GM10266 (cell line): ENCODE data around the gene AKIRIN1.

Experiments
- DNase-seq: peaks from one replicate; pipeline ENCODE4 v3.0.0; 2012; ENCODE audit errors: extremely low spot score
- TF ChIP-seq, protein P1 (sequence below): IDR thresholded peaks from 2 replicates; pipeline ENCODE4 v1.5.1; 2012; ENCODE audit warnings: mild to moderate bottlenecking, low read depth; ENCODE audit not compliant: control insufficient read depth, insufficient read depth; ENCODE audit errors: missing control alignments

The AKIRIN1 gene

DNA sequence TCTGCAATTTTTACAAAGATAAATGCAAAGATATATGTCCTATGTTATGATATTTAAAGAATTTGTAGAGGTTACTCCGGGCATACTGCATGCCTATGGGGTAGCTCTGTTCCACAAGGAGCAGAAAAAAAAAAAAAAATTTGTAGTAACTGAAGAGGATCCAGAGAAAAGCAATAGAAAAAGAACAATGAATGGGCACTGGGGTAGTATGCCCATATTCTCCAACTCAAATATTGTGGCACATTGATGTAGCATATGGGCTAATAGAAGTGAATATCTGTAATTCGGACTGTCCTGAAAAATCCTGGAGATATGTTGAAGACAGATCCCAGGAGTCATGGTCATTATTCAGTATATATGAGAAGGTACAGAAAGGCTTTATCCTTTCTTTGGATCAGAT, 1.1 kb upstream of the AKIRIN1 start:
- TF ChIP-seq, protein P1, sequence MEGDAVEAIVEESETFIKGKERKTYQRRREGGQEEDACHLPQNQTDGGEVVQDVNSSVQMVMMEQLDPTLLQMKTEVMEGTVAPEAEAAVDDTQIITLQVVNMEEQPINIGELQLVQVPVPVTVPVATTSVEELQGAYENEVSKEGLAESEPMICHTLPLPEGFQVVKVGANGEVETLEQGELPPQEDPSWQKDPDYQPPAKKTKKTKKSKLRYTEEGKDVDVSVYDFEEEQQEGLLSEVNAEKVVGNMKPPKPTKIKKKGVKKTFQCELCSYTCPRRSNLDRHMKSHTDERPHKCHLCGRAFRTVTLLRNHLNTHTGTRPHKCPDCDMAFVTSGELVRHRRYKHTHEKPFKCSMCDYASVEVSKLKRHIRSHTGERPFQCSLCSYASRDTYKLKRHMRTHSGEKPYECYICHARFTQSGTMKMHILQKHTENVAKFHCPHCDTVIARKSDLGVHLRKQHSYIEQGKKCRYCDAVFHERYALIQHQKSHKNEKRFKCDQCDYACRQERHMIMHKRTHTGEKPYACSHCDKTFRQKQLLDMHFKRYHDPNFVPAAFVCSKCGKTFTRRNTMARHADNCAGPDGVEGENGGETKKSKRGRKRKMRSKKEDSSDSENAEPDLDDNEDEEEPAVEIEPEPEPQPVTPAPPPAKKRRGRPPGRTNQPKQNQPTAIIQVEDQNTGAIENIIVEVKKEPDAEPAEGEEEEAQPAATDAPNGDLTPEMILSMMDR, result no peak
- DNase-seq, result no peak

DNA sequence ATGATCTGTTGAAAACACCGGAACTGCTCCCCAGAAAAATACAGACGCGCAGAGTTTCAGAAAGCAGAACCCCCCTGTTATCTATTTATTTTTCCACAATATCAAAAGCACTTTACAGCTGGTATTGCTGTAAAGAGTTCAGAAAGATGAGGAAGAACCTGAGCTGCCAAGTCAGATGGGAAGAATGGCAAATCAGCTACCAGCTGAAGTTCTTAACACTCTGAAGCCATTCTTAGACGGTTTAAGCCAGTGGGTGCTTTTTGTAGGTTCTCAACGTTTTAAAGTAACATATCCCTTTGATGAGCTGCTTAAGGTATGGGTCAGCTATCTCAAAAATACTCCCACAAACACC, 714 bp upstream of the AKIRIN1 start:
- TF ChIP-seq, protein P1, result no peak
- no peak for DNase-seq

DNA sequence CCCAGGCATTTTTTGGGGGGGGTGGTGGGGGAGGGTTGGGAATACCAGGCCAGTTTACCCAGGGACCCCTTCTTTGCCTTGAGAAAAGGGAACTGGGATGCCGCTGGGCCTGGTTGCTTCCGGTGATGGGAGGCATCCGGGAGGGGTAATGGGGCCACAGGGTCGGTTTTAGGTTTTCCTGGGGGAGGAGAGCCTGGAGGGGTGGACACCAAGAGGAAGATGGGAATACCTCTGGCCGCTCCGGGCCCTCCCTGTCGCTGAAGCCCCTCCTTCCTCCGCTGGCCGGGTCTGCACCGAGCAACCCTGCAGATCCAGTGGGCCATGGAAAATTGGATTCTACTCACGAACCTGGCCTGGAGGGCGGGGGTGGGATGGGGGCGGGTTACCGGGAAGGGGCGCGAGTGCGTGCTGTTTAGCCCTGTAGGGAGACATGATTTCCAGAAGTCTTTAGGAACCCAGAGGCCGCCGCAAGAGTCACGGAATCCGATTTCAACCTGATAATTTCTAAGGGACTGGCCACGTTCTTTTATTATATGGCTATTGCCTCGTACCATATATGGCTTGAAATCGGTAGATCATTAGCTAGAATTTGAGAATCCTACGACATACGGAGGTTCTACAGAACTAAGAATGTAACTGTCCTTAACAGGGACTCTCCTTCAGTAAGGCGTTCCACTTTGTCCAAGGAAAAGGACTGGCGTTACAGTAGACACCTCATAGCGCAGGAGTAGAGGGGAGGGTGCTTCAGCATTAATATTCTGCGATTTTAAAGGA, 749 bp downstream of the AKIRIN1 start:
- TF ChIP-seq, protein P1, result no peak
- peak; percentile 32 for DNase-seq

DNA sequence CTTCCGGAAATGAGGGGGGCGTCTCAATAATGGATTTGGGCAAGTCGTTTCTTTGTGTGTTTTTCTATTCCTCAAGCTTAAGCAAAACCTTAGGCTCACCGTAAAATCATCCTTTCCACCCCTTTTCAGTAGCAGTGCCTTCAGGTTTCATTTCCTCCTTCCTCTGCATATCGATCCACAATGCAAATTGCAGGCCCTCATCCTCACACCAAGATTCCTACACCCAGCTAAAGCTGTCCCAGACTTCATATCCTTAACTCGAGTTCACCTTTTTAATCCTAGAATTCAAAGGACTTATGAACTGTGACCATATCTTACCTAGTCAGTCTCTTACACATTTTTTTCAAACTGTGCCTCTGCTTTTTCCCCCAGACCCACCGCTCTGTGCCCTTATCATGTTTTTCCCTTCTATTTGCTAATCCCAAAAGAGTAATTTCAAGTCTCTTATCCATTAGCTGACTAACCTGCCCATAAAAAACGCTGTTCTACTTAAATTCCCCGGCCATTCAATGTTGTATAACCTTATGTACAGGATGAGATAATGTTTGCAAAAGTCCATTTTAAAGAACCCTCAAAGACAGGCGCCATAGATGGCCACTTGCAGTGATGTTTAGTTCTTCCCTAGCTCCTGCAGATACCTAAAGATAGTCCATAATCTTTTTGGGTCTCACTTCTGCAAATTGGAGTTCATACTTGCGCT, 1.5 kb downstream of the AKIRIN1 start:
- peak; percentile 18 for DNase-seq

DNA sequence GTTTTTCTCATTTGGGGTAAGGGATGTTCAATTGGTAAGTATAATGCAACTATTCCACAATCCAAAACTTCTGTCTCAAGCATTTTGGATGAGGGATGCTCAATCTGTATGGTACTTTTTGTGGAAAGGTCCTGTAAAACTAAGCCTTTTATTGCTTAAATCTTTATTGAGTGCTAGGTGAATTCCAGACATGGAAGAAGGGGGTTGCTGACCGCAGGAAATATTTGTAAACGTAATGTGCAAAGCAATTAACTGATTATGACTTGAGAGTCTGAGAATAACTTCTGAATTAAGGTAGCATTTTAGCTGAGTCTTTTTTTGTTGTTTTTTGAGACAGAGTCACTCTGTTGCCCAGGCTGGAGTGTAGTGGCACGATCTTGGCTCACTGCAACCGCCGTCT, 3.1 kb downstream of the AKIRIN1 start:
- TF ChIP-seq, protein P1, result no peak
- no peak for DNase-seq

More for the DNA sequence above, 1.5 kb downstream of the AKIRIN1 start:
- TF ChIP-seq, protein P1, result no peak

DNA sequence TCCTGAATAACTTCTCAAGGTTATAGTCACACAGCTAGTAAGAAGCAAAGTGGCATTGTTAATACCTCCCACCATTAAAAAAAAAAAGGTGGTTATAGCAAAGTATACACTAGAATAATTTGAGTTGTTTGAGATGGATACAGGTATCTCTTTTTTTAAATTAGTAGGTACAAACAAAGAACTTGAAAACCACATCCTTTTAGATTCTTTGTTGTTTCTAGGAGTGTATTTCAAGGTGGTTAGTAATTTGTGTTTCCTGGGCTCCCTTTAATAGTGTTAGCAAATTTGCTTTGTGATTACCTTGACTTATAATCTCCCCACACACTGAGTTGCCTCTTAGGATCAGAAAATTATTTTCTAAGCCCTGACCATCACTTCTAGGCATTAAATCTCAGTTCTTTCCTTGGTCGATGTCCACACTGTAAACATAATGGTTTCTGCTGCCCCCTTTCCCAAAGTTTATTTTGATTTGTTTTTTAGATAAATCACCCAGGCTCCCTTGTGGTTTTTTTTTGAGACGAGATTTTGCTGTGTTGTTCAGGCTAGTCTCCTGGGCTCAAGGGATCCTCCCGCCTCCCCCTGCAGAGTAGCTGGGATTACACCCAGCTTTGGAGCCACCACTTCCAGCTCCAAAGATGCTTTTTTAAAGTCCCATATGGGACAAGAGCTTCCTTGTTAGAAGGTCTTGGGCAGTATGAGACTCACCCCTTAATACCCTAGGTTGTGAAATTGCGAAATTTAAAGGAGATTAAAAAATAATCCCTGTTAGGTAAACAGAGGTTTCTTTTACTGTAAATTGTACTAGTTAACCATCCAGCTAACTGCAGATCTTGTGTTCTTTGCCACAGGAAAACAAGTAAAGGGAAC, 6.2 kb downstream of the AKIRIN1 start:
- TF ChIP-seq, protein P1, result no peak
- no peak for DNase-seq
